Measurements from ENCODE around the gene MC5R.
"Not testable (repeated sequence)": the region's sequence is repeated elsewhere in the genome, so short reads cannot be mapped to it uniquely, and the experiment has no call there.

MC5R gene

DNA sequence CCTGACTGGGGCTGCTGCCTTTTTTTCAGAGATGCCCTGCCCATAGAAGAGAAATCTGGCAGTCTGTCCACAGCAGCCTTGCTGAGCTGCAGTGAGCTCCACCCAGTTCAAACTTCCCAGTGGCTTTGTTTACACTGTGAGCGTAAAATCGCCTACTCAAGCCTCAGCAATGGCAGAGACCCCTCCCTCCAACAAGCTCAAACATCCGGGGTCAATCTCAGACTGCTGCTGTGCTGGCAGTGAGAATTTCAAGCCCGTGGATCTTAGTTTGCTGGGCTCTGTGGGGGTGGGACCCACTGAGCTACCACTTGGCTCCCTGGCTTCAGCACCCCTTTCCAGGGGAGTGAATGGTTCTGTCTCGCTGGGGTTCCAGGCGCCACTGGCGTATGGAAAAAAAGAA, 38.9 kb downstream of the MC5R start:
- not testable (repeated sequence) for DNase-seq

- DNase-seq = no peak
Observed at GRCh38 chr18:13868501-13869271, 44.7 kb downstream of the MC5R start.

DNA sequence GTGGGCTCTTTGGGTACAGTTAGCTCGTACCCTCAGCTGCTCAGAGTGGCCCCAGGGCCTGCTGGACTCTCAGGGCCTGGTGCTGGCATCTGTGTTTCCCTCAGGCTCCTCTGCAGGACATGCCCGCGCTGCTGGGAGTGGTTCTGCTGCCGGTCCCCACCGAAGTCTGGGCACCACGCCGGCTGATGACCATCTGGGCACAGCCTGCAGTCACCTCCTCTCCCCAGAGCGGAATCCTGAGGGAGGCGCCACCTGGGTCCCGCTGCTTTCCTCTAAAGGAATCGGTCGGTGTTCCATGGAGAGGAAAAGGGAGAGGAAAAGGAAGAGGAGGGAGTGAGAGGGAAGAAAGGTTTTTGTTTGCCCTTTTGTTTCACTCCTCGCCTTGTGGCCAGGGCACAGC, 47.8 kb downstream of the MC5R start:
- DNase-seq = no peak

DNA sequence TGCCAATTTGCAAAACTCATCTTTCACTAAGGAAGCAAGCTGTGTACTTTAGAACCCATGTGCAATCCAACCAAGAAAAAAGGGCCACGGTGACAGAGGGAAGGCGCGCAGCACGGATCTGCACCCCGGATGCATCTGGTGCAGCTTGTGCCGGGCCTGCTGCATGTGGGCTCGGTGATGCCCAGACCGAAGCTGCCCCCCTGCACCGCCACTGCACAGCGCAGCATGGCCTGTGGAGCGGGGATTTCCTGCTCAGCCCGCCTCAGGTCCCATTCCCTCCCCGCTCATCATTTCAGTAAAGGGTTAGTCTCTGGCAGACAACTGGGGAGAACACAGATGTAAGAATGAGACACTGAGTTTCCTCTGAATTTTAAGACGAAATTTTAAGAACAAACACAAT, 48.4 kb downstream of the MC5R start:
- DNase-seq = no peak

DNA sequence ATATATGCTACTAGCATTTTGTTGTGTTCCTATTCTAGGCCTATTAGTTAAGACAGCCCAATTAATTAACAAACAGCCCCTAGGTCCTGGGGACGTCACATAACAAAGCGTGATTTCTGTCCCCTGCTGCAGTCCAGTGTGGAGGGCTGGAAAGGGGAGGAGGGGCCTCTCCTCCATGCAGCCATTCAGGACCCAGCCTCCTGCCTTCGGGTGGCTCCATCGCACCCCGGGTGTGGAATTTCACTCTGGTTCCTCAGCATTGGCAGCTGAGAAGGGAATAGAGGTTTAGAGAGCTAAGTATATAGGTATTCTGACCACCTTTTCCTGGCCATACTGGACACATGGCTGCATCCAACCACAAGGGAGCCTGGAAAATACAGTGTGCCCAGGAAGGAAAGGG, 49.0 kb downstream of the MC5R start:
- no peak for DNase-seq

DNA sequence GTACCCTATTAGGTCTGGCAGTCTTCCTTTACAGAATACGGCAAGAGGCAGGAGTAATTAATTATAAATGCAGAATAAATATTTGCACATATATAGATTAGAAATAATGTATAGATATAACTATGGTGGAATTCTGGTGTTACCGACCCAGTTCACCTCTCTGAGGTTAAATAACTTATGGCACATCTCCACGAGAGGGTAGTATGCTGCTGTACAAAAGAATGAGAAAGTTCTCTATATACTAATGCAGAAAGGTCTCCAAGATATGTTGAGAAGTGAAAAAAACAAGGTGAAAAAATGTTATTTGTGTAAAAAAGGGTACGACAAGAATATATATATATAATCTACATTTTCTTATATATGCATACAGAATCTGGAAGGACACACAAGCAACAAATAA, 50.6 kb downstream of the MC5R start:
- no peak for DNase-seq

All from NCI-H1092 treated with DMSO at 0.1 percent for 48 hours (cell line).